KBM-7 (cell line): ENCODE data around the gene PGS1.

Experiments
- DNase-seq: peaks from one replicate; pipeline ENCODE4 v3.0.0-alpha.2; 2015
- in situ Hi-C: fragments of 300-500 bp; cut with MboI; formaldehyde crosslinking; loops from 2 replicates; pipeline ENCODE4 v1.14.3; 2020; ENCODE audit warnings: low sequenced_read_pairs, low pct_unique_long_range_greater_than_20kb, mixed read lengths

Gene PGS1

GRCh38 chr17:78345791-78346494 is 32.5 kb upstream of the PGS1 start:
- no peak for DNase-seq
- in situ Hi-C loops, result no loop called here

DNA sequence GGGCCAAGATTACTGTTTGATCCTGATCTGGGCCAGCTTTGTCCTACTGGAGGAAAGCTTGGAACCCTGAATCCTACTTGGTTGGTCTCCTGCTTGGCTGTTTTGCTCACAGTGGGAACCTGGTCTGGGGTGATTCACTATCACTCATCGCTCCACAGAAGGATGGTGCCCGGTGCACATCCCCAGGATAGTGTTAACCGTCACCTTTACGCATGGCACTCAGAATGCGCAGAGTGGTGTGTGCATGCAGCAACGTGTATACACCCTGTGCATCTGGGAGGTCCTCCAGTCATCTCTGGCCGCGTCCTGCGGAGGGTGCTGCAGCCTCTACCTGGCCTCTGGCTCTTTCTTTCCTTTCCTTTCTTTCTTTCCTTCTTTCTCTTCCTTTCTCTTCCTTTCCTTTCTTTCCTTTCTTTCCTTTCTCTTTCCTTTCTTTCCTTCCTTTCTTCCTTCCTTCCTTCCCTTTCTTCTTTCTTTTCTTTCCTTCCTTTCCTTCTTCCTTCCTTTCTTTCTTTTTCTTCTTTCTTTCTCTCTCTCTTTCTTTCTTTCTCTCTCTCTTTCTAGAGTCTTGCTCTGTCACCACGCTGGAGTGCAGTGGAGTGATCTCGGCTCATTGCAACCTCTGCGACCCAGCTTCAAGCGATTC is 31.7 kb upstream of the PGS1 start:
- in situ Hi-C loops, result no loop called here
- DNase-seq, result no peak

GRCh38 chr17:78347453-78347852 is 31.0 kb upstream of the PGS1 start:
- DNase-seq, result no peak
- in situ Hi-C loops, result no loop called here

DNA sequence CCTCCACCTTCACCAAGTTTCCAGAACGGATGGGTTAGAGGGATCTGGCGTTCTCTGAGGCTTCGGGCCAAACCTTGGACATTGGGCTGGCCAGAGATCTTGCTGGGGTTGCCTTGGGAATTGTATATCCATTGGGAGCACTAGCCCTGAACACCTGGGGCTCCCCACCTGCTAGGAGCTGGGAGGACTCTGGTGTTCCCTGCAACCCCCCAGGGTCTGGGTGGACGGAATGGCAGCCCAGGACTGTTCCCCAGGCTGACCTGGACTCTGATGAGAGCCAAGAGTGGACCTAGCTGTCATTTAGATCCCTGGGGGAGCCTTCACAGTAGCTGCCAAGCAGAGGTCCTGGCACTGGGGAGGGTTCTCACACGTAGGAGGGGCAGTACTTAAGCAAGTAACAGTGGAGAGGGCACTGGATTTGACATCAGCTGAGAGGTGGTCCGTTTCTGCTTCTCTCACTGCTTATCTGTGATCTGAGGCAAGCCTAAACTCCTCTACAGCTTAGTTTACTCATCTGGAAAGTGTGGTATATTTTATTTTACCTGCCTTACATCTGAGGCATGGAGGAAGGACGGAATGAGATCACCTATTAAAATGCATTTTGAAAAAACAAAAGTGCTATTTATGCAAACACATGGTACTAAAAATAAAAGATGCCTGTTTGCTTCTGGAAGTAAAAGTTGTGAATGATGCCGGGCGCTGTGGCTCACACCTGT is 30.2 kb upstream of the PGS1 start:
- in situ Hi-C loops, result no loop called here
- DNase-seq, result no peak

DNA sequence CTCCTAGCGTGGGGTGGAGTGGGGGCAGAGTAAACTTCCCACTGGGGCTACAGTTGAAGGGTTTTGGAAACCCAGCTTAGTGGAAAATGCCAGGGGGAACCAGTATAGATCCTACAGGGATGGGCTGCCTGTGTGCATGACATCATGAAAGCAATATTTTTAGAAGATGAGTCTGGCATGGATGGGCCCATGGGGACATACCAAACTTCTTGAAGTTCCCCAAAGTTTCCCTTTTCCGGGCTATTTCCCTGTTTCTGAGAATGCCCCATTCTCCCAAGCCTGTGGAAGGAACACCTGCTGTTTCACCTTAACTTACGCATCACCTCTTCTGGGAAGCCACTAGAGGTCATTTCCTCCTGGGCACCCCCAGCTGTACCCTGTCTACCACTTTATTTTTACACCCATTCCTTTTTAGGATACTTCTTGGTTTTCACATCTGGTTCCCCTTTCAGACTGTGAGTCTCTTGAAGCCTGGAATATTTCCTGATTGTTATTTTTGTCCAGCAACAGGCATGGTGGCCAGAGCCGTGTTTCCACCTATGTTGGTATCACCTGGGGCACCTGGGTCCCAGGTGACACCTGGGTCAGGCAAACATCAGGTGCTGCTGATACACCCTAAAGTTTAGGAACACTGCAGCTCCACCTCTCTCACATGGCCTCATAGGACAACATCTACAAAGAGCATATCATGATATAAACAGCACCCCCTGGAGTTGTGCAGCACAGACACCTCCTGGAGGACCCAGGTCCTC is 28.4 kb upstream of the PGS1 start:
- DNase-seq, result no peak
- in situ Hi-C loops, result no loop called here

GRCh38 chr17:78351449-78352006 is 26.9 kb upstream of the PGS1 start:
- no peak for DNase-seq
- in situ Hi-C loops, result no loop called here

DNA sequence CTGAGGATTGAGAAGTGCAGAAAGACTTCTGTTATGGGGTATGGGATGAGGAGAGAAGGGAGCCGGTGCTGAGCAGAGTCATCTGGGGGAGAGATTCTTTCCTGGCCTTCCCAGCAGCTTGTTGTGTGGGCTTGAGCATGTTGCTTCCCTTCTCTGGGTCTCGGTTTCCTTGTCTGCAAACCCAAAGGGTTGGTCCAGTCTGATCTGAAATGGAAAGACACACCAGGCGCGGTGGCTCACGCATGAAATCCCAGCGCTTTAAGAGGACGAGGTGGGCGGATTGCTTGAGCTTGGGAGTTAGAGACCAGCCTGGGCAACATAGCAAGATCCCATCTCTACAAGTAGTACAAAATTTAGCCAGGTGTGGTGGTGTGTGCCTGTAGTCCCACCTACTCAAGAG is 24.6 kb upstream of the PGS1 start:
- no peak for DNase-seq
- in situ Hi-C loops, result no loop called here

DNA sequence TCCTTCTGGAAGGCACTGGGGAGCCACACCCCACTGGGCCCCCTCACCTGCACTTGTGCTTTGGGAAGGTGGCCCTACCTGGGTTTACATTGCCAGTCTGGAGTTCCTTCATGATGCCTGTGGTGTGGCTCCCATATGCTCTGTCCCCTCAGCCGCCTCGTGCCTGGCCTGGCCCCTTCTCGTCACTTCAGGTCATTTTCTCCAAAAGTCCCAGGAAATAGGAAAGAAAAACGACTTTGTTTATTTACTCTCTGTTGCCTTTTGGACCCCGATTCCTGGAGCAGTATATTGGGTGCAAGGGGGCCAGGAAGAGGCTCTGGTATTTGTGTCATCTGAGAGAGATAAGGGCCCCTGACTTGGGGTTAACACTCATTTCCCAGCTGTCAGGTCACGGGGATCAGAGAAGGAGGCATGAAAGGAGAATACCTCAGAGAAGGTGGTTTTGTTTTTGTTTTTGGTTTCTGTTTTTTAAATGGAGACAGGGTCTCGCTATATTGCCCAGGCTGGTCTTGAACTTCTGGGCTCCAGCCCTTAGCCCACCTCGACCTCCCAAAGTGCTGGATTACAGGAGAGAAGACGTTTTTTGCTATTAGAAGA is 23.3 kb upstream of the PGS1 start:
- in situ Hi-C loops, result no loop called here
- no peak for DNase-seq

DNA sequence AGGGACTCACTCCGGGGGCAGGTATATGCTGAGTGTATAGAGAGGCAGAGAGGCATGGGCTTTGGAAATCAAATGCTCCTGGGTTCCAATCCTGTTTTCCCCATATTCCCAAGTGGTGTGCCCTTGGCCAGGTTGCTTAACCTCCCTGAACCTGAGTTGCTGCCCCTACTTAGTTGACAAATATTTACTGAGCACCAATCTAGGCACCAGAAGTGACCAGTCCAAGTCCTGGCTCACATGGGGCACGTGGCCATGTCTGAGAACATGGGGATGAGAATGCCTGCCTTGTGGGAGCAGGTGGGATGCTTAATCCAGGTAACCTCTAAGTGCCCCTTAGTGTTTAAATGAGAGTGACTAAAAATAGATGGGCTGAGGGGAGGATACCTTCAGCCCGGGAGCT is 22.7 kb upstream of the PGS1 start:
- no peak for DNase-seq
- in situ Hi-C loops, result no loop called here

DNA sequence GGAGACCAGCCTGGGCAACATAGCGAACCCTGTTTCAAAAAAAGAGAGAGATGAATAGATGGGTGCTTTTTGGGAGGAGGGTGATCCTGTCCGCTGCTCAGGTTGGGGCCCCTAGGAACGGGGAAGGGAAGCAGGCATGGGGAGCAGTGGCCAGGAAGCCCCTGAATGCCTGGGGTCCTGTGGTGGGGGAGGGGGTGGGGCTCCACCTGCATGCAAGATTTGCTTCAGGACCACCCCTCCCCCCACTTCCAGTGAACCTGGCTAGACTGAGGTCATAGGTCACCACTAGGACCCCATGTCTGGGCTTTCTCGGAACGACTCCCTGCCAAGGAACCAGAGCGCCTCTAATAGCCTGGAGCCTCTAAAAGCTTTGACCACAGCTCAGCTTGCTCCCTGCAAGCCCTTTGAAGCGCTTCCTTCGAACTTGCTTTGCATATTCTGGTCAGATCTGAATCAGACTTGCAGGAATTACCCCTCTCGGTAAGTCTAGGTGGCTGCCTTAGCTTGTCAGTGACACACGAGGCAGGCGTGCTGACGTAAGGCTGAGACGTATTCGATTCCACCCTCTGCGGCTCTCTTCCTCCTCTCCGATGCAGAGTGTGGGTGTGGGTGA is 22.2 kb upstream of the PGS1 start:
- in situ Hi-C loops, result no loop called here
- peak; percentile 63 for DNase-seq

DNA sequence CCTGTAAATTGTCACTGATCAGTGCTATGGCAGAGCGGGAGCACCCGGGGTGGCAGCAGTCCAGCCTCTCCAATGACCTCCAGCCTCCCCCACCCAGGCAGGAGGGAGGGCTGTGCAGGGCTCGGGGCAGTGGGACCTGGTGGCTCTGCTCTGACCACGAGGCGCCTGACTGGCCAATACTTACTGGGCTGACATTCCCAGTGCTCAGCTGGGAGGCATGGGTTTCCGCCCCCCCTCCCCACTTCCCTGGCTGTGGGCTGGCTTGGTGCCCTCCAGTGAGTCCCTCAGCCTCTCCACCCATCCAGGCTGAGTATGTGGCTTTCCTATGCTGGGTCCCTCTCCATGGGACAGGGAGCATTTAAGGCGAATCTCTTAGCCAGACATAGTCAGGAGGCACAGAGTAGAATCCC is 21.3 kb upstream of the PGS1 start:
- DNase-seq, result no peak
- in situ Hi-C loops, result no loop called here

DNA sequence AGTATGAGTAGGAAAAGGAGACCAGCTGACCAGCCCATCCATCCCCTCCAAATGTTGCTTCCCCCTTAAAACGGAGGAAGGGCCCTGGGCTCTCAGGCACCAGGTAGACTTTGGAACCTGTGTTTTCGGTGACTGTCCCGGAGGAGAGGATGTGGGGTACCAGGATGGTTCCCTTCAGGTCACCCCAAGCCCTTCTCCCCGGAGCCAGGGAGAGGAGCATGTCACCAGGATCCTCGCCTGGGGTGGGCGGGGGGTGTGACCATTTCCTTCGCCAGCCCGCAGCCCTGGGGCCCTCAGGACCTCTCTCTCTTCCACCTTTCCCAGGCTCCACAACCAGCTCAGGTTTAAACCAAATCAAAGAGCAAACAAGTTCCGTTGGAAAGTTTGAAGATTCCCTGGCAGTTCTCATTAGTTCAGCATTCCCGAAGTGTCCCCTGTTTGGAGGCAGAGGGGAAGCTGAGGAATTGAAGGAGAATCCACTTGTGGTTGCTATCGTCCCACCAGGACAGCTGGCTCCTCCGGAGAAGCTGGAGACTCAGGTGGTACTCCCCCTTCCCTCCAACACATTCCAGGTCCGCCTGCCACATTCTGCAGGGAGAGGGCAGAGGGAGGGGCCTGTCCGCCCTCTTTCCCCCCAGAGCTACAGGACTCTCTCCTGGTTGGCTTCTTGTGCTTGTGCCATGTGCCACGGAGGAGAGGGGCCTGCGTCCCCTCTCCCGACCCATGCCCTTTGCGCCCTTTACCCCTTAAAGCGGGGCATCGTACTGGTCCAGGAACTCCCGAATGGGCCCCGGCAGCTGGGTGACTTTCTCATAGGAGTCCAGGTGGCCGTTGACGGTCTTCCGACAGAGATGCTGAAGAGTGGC is 20.5 kb upstream of the PGS1 start:
- in situ Hi-C loops, result no loop called here
- DNase-seq, result no peak

- in situ Hi-C loops, result no loop called here
- no peak for DNase-seq
These were observed 19.7 kb upstream of the PGS1 start for GRCh38 chr17:78358538-78359320.

GRCh38 chr17:78359321-78359996 is 19.0 kb upstream of the PGS1 start:
- in situ Hi-C loops, result no loop called here
- no peak for DNase-seq

DNA sequence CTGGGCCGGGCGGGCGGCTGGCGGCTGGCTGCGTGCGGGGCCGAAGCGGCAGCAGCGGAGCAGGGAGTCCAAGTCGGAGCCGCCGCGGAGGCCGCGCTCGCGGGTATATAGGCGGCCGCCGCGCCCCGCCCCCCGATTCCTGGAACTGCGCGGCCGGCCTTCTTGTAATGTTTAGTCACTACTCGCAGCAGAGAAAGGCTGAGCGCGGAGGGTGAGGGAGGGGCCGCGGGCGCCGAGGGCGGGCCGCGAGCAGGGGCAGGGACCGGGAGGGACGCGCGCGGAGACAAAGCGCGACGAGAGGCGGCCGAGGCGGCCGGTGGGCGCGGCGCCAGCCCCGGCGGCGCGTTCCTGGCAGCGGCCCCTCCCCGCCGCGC is 18.5 kb upstream of the PGS1 start, which contains the start of gene SOCS3:
Gene SOCS3, minus strand, starts transcription at position 81 of the 374 bp plus-strand sequence. CDS start 982 bp downstream, outside the sequence.
- in situ Hi-C loops, result no loop called here
- peak; percentile 97 for DNase-seq

GRCh38 chr17:78360371-78361224 is 17.9 kb upstream of the PGS1 start:
- peak; percentile 91 for DNase-seq
- in situ Hi-C loops, result no loop called here
